SK-N-SH (cell line): Measurements from ENCODE around the gene FANCM. TPM values are rescaled to one million over a fixed set of nuclear protein-coding genes. Genes with fewer than 3 reads are reported as not detected.

Source experiments
- CTCF ChIA-PET: fragments of 300-600, 350-600 bp; formaldehyde crosslinking; extraction: SDS; loops from one replicate; lab custom pipeline; 2021; lab: Yijun Ruan, JAX
- POLR2A ChIA-PET: fragments of 350-600 bp; sonication (Branson Sonifier 250); formaldehyde crosslinking; extraction: SDS; loops from one replicate; lab custom pipeline; 2020; ENCODE audit warnings: antibody characterized with exemption, inconsistent platforms; lab: Yijun Ruan, JAX
- DNase-seq: peaks from one replicate; pipeline ENCODE4 v3.0.0; 2012
- H2AFZ ChIP-seq: fragments of 200-600 bp; sonication (generic); 2 replicates; pipeline ENCODE4 v1.8.1; 2016; ENCODE audit warnings: antibody characterized with exemption, mild to moderate bottlenecking, low read depth
- H3F3A ChIP-seq: fragments of 200-600 bp; sonication (generic); replicated peaks from 2 replicates; pipeline ENCODE3; 2016; ENCODE audit warnings: antibody characterized with exemption, mild to moderate bottlenecking; ENCODE audit not compliant: insufficient read depth
- H3K27ac ChIP-seq, 2 experiments: fragments of 200-500 bp in 1 of 2; fragments of 200-600 bp in 1 of 2; sonication (Bioruptor generic) in 1 of 2; sonication (generic), shearing (Covaris generic) in 1 of 2; 2 replicates each; pipeline versions ENCODE4 v1.5.1 to v1.6.1; 2014 to 2016; ENCODE audit warnings: low read depth in 2 of 2, inconsistent platforms in 1 of 2, low read length in 1 of 2, mild to moderate bottlenecking in 1 of 2, mixed read lengths in 1 of 2
- H3K27me3 ChIP-seq: fragments of 200-600 bp; sonication (generic), shearing (Covaris generic); 2 replicates; pipeline ENCODE4 v1.6.1; 2016; ENCODE audit warnings: mixed run types; ENCODE audit not compliant: insufficient read depth
- H3K36me3 ChIP-seq, 2 experiments: fragments of 200-500 bp in 1 of 2; fragments of 200-600 bp in 1 of 2; sonication (Bioruptor generic) in 1 of 2; sonication (generic) in 1 of 2; replicated peaks in 1 of 2; 2 replicates each; pipeline versions ENCODE3 to v1.5.1; 2014 to 2016; ENCODE audit warnings: low read length in 1 of 2, mild to moderate bottlenecking in 1 of 2; ENCODE audit not compliant: insufficient read depth in 2 of 2, control insufficient read depth in 1 of 2
- H3K4me1 ChIP-seq, 2 experiments: fragments of 200-500 bp in 1 of 2; fragments of 200-600 bp in 1 of 2; sonication (Bioruptor generic) in 1 of 2; sonication (generic), shearing (Covaris generic) in 1 of 2; 2 replicates each; pipeline versions ENCODE4 v1.5.1 to v1.6.1; 2014 to 2016; ENCODE audit warnings: low read depth in 1 of 2, low read length in 1 of 2, mixed run types in 1 of 2; ENCODE audit not compliant: insufficient read depth in 2 of 2, control insufficient read depth in 1 of 2
- H3K4me2 ChIP-seq: fragments of 200-600 bp; sonication (generic), shearing (Covaris generic); 2 replicates; pipeline ENCODE4 v1.6.1; 2017; ENCODE audit warnings: mixed run types
- H3K4me3 ChIP-seq, 2 experiments: fragments of 200-500 bp in 1 of 2; fragments of 200-600 bp in 1 of 2; sonication (Bioruptor generic) in 1 of 2; sonication (generic), shearing (Covaris generic) in 1 of 2; 2 replicates each; pipeline versions ENCODE4 v1.5.1 to v1.8.1; 2014 to 2016; ENCODE audit warnings: low read depth in 2 of 2, inconsistent platforms in 1 of 2, low read length in 1 of 2, mild to moderate bottlenecking in 1 of 2, mixed read lengths in 1 of 2, moderate library complexity in 1 of 2
- H3K79me2 ChIP-seq: fragments of 200-600 bp; sonication (generic); 2 replicates; pipeline ENCODE4 v1.8.1; 2017; ENCODE audit warnings: mild to moderate bottlenecking; ENCODE audit not compliant: insufficient read depth
- H3K9ac ChIP-seq: fragments of 200-600 bp; sonication (generic); 2 replicates; pipeline ENCODE4 v1.6.1; 2017; ENCODE audit warnings: mixed run types
- H3K9me2 ChIP-seq: fragments of 200-600 bp; sonication (generic); 2 replicates; pipeline ENCODE4 v1.6.1; 2017; ENCODE audit warnings: mixed run types
- H3K9me3 ChIP-seq: fragments of 200-600 bp; sonication (generic); 2 replicates; pipeline ENCODE4 v1.6.1; 2017; ENCODE audit warnings: mixed run types, mild to moderate bottlenecking, moderate library complexity
- H4K20me1 ChIP-seq: fragments of 200-600 bp; sonication (generic); 2 replicates; pipeline ENCODE4 v1.6.1; 2017; ENCODE audit warnings: mild to moderate bottlenecking, mixed run types; ENCODE audit not compliant: insufficient read depth
- CHD2 ChIP-seq: fragments of 150-350 bp; IDR thresholded peaks from 2 replicates; pipeline ENCODE4 v1.6.1; 2018; ENCODE audit warnings: low read length; ENCODE audit not compliant: partially characterized antibody
- ELF1 ChIP-seq: IDR thresholded peaks from 2 replicates; pipeline ENCODE4 v1.4.0; 2012
- GATA2 ChIP-seq: sonication (generic); formaldehyde crosslinking; IDR thresholded peaks from 2 replicates; pipeline ENCODE4 v1.5.0; 2020; ENCODE audit warnings: mild to moderate bottlenecking, missing genetic modification reagents
- JUND ChIP-seq: IDR thresholded peaks from 2 replicates; pipeline ENCODE4 v1.4.0; 2012
- NRF1 ChIP-seq: IDR thresholded peaks from 2 replicates; pipeline ENCODE4 v1.6.1; 2012; ENCODE audit warnings: low read depth, mild to moderate bottlenecking, low read length
- RAD21 ChIP-seq: IDR thresholded peaks from 2 replicates; pipeline ENCODE4 v1.6.1; 2012; ENCODE audit warnings: mild to moderate bottlenecking, low read length
- RFX5 ChIP-seq: IDR thresholded peaks from 2 replicates; pipeline ENCODE4 v1.6.1; 2012; ENCODE audit warnings: mild to moderate bottlenecking, improper control_type of control experiment, low read length
- RXRA ChIP-seq: IDR thresholded peaks from 2 replicates; pipeline ENCODE4 v1.4.0; 2012; ENCODE audit warnings: low read depth, mild to moderate bottlenecking, borderline replicate concordance
- SIN3A ChIP-seq: IDR thresholded peaks from 2 replicates; pipeline ENCODE4 v1.6.1; 2012; ENCODE audit warnings: low read depth, mild to moderate bottlenecking, low read length, moderate library complexity, borderline replicate concordance
- SMC3 ChIP-seq: IDR thresholded peaks from 2 replicates; pipeline ENCODE4 v1.6.1; 2012; ENCODE audit warnings: low read depth, low read length, improper control_type of control experiment
- TAF1 ChIP-seq: IDR thresholded peaks from 2 replicates; pipeline ENCODE4 v1.6.1; 2012; ENCODE audit warnings: low read depth, mild to moderate bottlenecking, low read length, moderate library complexity, borderline replicate concordance
- TEAD4 ChIP-seq: IDR thresholded peaks from 2 replicates; pipeline ENCODE4 v1.4.0; 2012; ENCODE audit warnings: mild to moderate bottlenecking, borderline replicate concordance; ENCODE audit not compliant: insufficient read depth
- WGBS: methylation state at CpG from one replicate; pipeline ENCODE4 v1.1.6; 2017; ENCODE audit warnings: low lambda C conversion rate; 5-methylcytosine and 5-hydroxymethylcytosine counted together
- polyA plus RNA-seq, 3 experiments: library from polyadenylated mRNA; depleted of rRNA; stranded (reverse); fragments of >200 nt; gene quantifications; 2 replicates each; pipeline ENCODE4 v1.2.3, GENCODE V29; 2012
- TF ChIP-seq, protein P1 (sequence below): fragments of 150-350 bp; IDR thresholded peaks from 2 replicates; pipeline ENCODE4 v1.6.1; 2017; ENCODE audit warnings: antibody characterized with exemption, low read length, low read depth, borderline replicate concordance
- TF ChIP-seq, protein P2 (sequence below): fragments of 200-600 bp; sonication (generic); IDR thresholded peaks from 2 replicates; pipeline ENCODE4 v1.6.1; 2017; ENCODE audit warnings: antibody characterized with exemption, mild to moderate bottlenecking, moderate library complexity
- TF ChIP-seq, protein P3 (sequence below): IDR thresholded peaks from 2 replicates; pipeline ENCODE4; 2012
- TF ChIP-seq, protein P4 (sequence below): IDR thresholded peaks from 2 replicates; pipeline ENCODE4 v1.4.0; 2012; ENCODE audit warnings: low read depth, borderline replicate concordance
- TF ChIP-seq, protein P5 (sequence below): fragments of 150-350 bp; IDR thresholded peaks from 2 replicates; pipeline ENCODE4 v1.6.1; 2016; ENCODE audit warnings: mild to moderate bottlenecking, low read depth, low read length

Gene FANCM
- polyA plus RNA-seq, 1 of the 3 experiments (the other 2 are of a cell fraction), result 0.67 TPM

DNA sequence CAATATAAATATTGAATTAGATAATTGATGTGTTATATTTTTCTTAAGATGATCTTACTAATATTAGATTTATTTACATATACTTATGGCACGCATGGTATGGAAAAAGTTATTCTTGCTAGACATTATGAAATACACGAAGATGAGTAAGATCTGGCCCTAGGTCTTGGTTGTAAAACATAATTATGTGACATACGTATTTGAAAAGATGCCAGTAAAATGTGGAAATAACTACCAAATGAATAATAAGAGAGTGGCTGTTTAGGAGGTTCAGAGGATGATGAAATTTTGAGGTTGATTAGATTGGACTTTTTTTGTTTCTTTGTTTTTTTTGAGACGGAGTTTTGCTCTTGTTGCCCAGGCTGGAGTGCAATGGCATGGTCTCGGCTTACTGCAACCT, 41.3 kb downstream of the FANCM start (continued):
- TF ChIP-seq, protein P1, sequence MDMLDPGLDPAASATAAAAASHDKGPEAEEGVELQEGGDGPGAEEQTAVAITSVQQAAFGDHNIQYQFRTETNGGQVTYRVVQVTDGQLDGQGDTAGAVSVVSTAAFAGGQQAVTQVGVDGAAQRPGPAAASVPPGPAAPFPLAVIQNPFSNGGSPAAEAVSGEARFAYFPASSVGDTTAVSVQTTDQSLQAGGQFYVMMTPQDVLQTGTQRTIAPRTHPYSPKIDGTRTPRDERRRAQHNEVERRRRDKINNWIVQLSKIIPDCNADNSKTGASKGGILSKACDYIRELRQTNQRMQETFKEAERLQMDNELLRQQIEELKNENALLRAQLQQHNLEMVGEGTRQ, result no peak
- TF ChIP-seq, protein P2, sequence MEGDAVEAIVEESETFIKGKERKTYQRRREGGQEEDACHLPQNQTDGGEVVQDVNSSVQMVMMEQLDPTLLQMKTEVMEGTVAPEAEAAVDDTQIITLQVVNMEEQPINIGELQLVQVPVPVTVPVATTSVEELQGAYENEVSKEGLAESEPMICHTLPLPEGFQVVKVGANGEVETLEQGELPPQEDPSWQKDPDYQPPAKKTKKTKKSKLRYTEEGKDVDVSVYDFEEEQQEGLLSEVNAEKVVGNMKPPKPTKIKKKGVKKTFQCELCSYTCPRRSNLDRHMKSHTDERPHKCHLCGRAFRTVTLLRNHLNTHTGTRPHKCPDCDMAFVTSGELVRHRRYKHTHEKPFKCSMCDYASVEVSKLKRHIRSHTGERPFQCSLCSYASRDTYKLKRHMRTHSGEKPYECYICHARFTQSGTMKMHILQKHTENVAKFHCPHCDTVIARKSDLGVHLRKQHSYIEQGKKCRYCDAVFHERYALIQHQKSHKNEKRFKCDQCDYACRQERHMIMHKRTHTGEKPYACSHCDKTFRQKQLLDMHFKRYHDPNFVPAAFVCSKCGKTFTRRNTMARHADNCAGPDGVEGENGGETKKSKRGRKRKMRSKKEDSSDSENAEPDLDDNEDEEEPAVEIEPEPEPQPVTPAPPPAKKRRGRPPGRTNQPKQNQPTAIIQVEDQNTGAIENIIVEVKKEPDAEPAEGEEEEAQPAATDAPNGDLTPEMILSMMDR, result no peak
- TF ChIP-seq RXRA, result peak; percentile 15; the same call in 1 of the 2 replicates
- TF ChIP-seq, protein P3, sequence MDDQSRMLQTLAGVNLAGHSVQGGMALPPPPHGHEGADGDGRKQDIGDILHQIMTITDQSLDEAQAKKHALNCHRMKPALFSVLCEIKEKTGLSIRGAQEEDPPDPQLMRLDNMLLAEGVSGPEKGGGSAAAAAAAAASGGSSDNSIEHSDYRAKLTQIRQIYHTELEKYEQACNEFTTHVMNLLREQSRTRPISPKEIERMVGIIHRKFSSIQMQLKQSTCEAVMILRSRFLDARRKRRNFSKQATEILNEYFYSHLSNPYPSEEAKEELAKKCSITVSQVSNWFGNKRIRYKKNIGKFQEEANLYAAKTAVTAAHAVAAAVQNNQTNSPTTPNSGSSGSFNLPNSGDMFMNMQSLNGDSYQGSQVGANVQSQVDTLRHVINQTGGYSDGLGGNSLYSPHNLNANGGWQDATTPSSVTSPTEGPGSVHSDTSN, result peak; percentile 51; the same call in 1 of the 2 replicates
- no peak for TF ChIP-seq SIN3A

DNA sequence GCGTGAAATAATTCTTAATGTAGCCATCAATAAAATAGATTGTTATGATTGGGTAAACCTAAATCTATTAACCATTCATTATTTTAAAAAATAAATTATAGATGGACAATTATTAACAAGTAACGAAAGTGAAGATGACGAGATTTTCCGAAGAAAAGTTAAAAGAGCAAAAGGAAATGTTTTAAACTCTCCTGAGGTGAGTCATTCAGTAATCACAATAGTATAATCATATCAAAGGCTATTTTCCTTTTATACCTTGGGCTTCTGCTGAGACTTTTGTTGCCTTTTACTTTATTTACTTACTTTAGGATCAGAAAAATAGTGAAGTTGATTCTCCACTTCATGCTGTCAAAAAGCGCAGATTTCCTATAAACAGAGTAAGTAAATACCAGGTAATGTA, 45.6 kb downstream of the FANCM start:
- Histone ChIP-seq H3K4me3 (no peak overlapping the region), H3K4me2 (peak overlapping the region; percentile 41; the same call in 1 of the 2 replicates), H3K79me2 (no peaks in the 10 kb centered on the region), H3K9me2 (no peaks in the 10 kb centered on the region), H2AFZ (no peak overlapping the region), H3K9ac (no peak overlapping the region), H3F3A (no peaks in the 10 kb centered on the region), H3K27ac (peak overlapping the region in 1 of 2 experiments; percentile 39; a peak in 2 of 4 replicates)
- WGBS, result 62% methylated on average over 5 of the region's 5 CpGs
- CTCF ChIA-PET, result no interaction called here
- TF ChIP-seq JUND (no peak), NRF1 (no peak), TEAD4 (no peak), SMC3 (no peak)
- TF ChIP-seq, protein P4, sequence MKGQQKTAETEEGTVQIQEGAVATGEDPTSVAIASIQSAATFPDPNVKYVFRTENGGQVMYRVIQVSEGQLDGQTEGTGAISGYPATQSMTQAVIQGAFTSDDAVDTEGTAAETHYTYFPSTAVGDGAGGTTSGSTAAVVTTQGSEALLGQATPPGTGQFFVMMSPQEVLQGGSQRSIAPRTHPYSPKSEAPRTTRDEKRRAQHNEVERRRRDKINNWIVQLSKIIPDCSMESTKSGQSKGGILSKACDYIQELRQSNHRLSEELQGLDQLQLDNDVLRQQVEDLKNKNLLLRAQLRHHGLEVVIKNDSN, result no peak
- TF ChIP-seq, all 33 proteins: peak for 0
- no peaks in the 10 kb centered on the region for H3K27me3 ChIP-seq
- no peaks in the 10 kb centered on the region for H4K20me1 ChIP-seq
- POLR2A ChIA-PET, result no interaction called here
- no peak for DNase-seq
- no peaks in the 10 kb centered on the region for H3K36me3 ChIP-seq
- H3K4me1 ChIP-seq, result no peaks in the 10 kb centered on the region
- no peaks in the 10 kb centered on the region for H3K9me3 ChIP-seq

DNA sequence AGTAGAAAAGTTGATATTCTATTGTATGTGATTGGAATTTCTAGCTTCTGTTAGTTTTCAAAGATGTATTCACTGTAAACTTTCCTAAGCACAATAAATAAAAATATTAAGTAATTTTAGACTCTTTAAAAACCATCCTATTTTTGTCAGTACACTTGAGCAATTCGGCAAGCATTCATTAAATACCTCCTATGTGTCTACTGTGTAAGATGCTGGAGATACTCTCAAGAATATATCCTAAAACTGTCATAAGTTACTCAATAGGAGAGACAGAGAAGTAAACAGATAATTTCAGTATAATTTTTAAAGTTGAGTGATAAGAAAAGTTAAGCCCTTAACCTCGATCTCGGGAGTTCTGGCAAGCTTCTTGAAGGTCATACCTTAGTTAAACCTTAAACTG, 46.1 kb downstream of the FANCM start:
- ChIA-PET CTCF (no interaction called here), POLR2A (no interaction called here)
- TF ChIP-seq CHD2 (no peak), RAD21 (no peak), TAF1 (no peak), JUND (no peak), SIN3A (no peak), SMC3 (no peak), ELF1 (no peak), RFX5 (no peak), NRF1 (no peak), GATA2 (no peak)
- TF ChIP-seq, protein P3, result no peak
- TF ChIP-seq, protein P4, result no peak
- TF ChIP-seq, protein P5, sequence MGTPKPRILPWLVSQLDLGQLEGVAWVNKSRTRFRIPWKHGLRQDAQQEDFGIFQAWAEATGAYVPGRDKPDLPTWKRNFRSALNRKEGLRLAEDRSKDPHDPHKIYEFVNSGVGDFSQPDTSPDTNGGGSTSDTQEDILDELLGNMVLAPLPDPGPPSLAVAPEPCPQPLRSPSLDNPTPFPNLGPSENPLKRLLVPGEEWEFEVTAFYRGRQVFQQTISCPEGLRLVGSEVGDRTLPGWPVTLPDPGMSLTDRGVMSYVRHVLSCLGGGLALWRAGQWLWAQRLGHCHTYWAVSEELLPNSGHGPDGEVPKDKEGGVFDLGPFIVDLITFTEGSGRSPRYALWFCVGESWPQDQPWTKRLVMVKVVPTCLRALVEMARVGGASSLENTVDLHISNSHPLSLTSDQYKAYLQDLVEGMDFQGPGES, result no peak

More for the DNA sequence above, 46.1 kb downstream of the FANCM start:
- Histone ChIP-seq H3K79me2 (no peaks in the 10 kb centered on the region), H3K27ac (peak overlapping the region in 1 of 2 experiments; percentile 39; a peak in 1 of 4 replicates), H3K9me2 (no peaks in the 10 kb centered on the region), H3K4me2 (0 out of 2 replicates have a peak overlapping the region, but pooled peaks have one; percentile 41), H3K9ac (no peak overlapping the region), H3K4me1 (no peaks in the 10 kb centered on the region), H3K36me3 (no peaks in the 10 kb centered on the region), H4K20me1 (no peaks in the 10 kb centered on the region), H3K9me3 (no peaks in the 10 kb centered on the region), H3F3A (no peaks in the 10 kb centered on the region), H2AFZ (no peak overlapping the region), H3K4me3 (no peak overlapping the region), H3K27me3 (no peaks in the 10 kb centered on the region)
- 84% methylated on average over 3 of the region's 3 CpGs for WGBS
- DNase-seq, result no peak
